GM12878 (cell line): ENCODE data around the gene FABP7. TPM values are rescaled to one million over a fixed set of nuclear protein-coding genes. Genes with fewer than 3 reads are reported as not detected.

Experiments
- ATAC-seq: fragments of 200-7000 bp; cut with Tn5 transposase; 3 replicates; pipeline ENCODE4 v1.9.1; 2020; ENCODE audit warnings: mild to moderate bottlenecking, moderate library complexity
- BruUV-seq: library from RNA; stranded (reverse); fragments of 400-500 nt; replicated peaks from 2 replicates; lab custom pipeline; 2021; lab: Mats Ljungman, UMichigan
- CTCF ChIA-PET: fragments of 300-600 bp; sonication (Branson Sonifier 250); formaldehyde crosslinking; extraction: SDS; loops from one replicate; lab custom pipeline; 2021; ENCODE audit warnings: inconsistent platforms; lab: Yijun Ruan, JAX
- POLR2A ChIA-PET: fragments of 350-600 bp; formaldehyde crosslinking; extraction: SDS; loops from one replicate; lab custom pipeline; 2021; ENCODE audit warnings: inconsistent platforms; lab: Charles Lee
- RAD21 ChIA-PET: fragments of 300-600 bp; sonication (Branson Sonifier 250); formaldehyde crosslinking; loops from one replicate; lab custom pipeline; 2023; ENCODE audit warnings: antibody characterized with exemption; ENCODE audit not compliant: unreplicated experiment; lab: Charles Lee
- SMC1A ChIA-PET: fragments of 300-600 bp; sonication (Branson Sonifier 250); formaldehyde crosslinking; loops from one replicate; lab custom pipeline; 2023; ENCODE audit not compliant: unreplicated experiment, uncharacterized antibody; lab: Charles Lee
- DNase-seq: peaks from one replicate; pipeline ENCODE4 v3.0.0-alpha.2; 2011; ENCODE audit warnings: low read depth, low spot score
- FAIRE-seq: peaks from 3 replicates; lab custom pipeline; 2011; peaks lifted over from hg19 to GRCh38; lab: Jason Lieb, UNC
- H2AFZ ChIP-seq: 2 replicates; pipeline ENCODE4 v1.6.0; 2011; ENCODE audit warnings: low read depth, low read length, control low read depth; ENCODE audit not compliant: control insufficient read depth
- H3K27ac ChIP-seq: 2 replicates; pipeline ENCODE4 v1.5.1; 2011; ENCODE audit warnings: control low read depth; ENCODE audit not compliant: control insufficient read depth, insufficient read depth
- H3K27me3 ChIP-seq, 2 experiments: replicated peaks in 1 of 2; 2 replicates each; pipeline versions ENCODE4 v1.6.0 to v1.6.1; 2011; ENCODE audit warnings: low read length in 1 of 2; ENCODE audit not compliant: control insufficient read depth in 2 of 2, insufficient read depth in 2 of 2
- H3K36me3 ChIP-seq, 2 experiments: 2 replicates each; pipeline ENCODE4 v1.5.1; 2011; ENCODE audit warnings: low read length in 1 of 2; ENCODE audit not compliant: control insufficient read depth in 2 of 2, insufficient read depth in 2 of 2
- H3K4me1 ChIP-seq: 2 replicates; pipeline ENCODE4 v1.6.1; 2011; ENCODE audit warnings: mild to moderate bottlenecking, low read length, moderate library complexity, mixed read lengths; ENCODE audit not compliant: control insufficient read depth, insufficient read depth
- H3K4me2 ChIP-seq: 2 replicates; pipeline ENCODE4 v1.6.0; 2011; ENCODE audit warnings: control low read depth; ENCODE audit not compliant: control insufficient read depth, insufficient read depth
- H3K4me3 ChIP-seq: fragments of 200-600 bp; sonication (generic); 2 replicates; pipeline ENCODE4 v1.5.1; 2016
- H3K79me2 ChIP-seq: 2 replicates; pipeline ENCODE4 v1.6.0; 2011; ENCODE audit warnings: low read length; ENCODE audit not compliant: control insufficient read depth, insufficient read depth
- H3K9ac ChIP-seq: 2 replicates; pipeline ENCODE4 v1.8.0; 2011; ENCODE audit warnings: low read length, control low read depth, mixed read lengths; ENCODE audit not compliant: control insufficient read depth, insufficient read depth
- H3K9me3 ChIP-seq: replicated peaks from 3 replicates; pipeline ENCODE4 v1.5.1; 2011; ENCODE audit warnings: mild to moderate bottlenecking, low read length; ENCODE audit not compliant: control insufficient read depth, insufficient read depth
- H4K20me1 ChIP-seq: 2 replicates; pipeline ENCODE4 v1.6.0; 2011; ENCODE audit not compliant: control insufficient read depth, insufficient read depth
- CHD2 ChIP-seq: IDR thresholded peaks from 2 replicates; pipeline ENCODE4 v1.6.1; 2011; ENCODE audit warnings: low read depth, low read length, improper control_type of control experiment, borderline replicate concordance
- EGR1 ChIP-seq, 2 experiments: IDR thresholded peaks; 1 replicate in 1 of 2; 2 replicates in 1 of 2; pipeline ENCODE4 v1.6.1; 2011 to 2012; ENCODE audit warnings: low read depth in 2 of 2, low read length in 2 of 2, borderline replicate concordance in 1 of 2, mild to moderate bottlenecking in 1 of 2, moderate library complexity in 1 of 2
- FOXK2 ChIP-seq: fragments of 450-650 bp; IDR thresholded peaks from 2 replicates; pipeline ENCODE4 v1.6.1; 2017; ENCODE audit warnings: mild to moderate bottlenecking, moderate library complexity
- FOXM1 ChIP-seq: IDR thresholded peaks from 2 replicates; pipeline ENCODE4 v1.6.1; 2012; ENCODE audit warnings: low read depth, mild to moderate bottlenecking, inconsistent platforms, low read length, moderate library complexity
- HDAC2 ChIP-seq: fragments of 200-600 bp; sonication (generic); IDR thresholded peaks from 2 replicates; pipeline ENCODE4 v1.6.1; 2017
- JUND ChIP-seq: IDR thresholded peaks from 2 replicates; pipeline ENCODE4 v1.6.1; 2012; ENCODE audit warnings: low read depth, mild to moderate bottlenecking, low read length, improper control_type of control experiment, moderate library complexity
- MTA3 ChIP-seq: IDR thresholded peaks from 2 replicates; pipeline ENCODE4 v1.6.1; 2012; ENCODE audit warnings: low read length, inconsistent platforms, borderline replicate concordance
- NFIC ChIP-seq: IDR thresholded peaks from 2 replicates; pipeline ENCODE4 v1.6.1; 2012; ENCODE audit warnings: low read depth, mild to moderate bottlenecking, inconsistent platforms, low read length, moderate library complexity
- NFXL1 ChIP-seq: fragments of 450-650 bp; IDR thresholded peaks from 2 replicates; pipeline ENCODE4 v1.6.1; 2017; ENCODE audit warnings: antibody characterized with exemption, mild to moderate bottlenecking, borderline replicate concordance
- RELA ChIP-seq: fragments of 450-650 bp; IDR thresholded peaks from 2 replicates; pipeline ENCODE4 v1.8.0; 2014; ENCODE audit warnings: borderline replicate concordance; ENCODE audit not compliant: partially characterized antibody
- SMAD1 ChIP-seq: fragments of 450-650 bp; IDR thresholded peaks from 2 replicates; pipeline ENCODE4 v1.6.1; 2018; ENCODE audit warnings: mild to moderate bottlenecking, low read depth; ENCODE audit not compliant: partially characterized antibody
- SREBF1 ChIP-seq: IDR thresholded peaks from 2 replicates; pipeline ENCODE4 v1.6.1; 2012; ENCODE audit warnings: mild to moderate bottlenecking, low read length
- SREBF2 ChIP-seq: IDR thresholded peaks from 2 replicates; pipeline ENCODE4 v1.6.1; 2012; ENCODE audit warnings: mild to moderate bottlenecking, low read length
- TCF12 ChIP-seq: IDR thresholded peaks from 2 replicates; pipeline ENCODE4 v1.6.1; 2011; ENCODE audit warnings: low read depth, mild to moderate bottlenecking, low read length
- USF1 ChIP-seq: IDR thresholded peaks from 2 replicates; pipeline ENCODE4 v1.6.1; 2011; ENCODE audit warnings: borderline replicate concordance, low read depth, mild to moderate bottlenecking, moderate library complexity, mixed read lengths, low read length; ENCODE audit not compliant: insufficient read depth; ENCODE audit errors: extremely low read length
- WRNIP1 ChIP-seq: IDR thresholded peaks from 2 replicates; pipeline ENCODE4 v1.6.1; 2011; ENCODE audit warnings: low read depth, low read length, improper control_type of control experiment, borderline replicate concordance
- ZNF622 ChIP-seq: fragments of 450-650 bp; IDR thresholded peaks from 2 replicates; pipeline ENCODE4 v1.6.1; 2017; ENCODE audit warnings: mild to moderate bottlenecking, inconsistent platforms
- ZSCAN29 ChIP-seq: fragments of 450-650 bp; IDR thresholded peaks from 2 replicates; pipeline ENCODE4 v1.6.1; 2017; ENCODE audit warnings: mild to moderate bottlenecking, moderate library complexity
- WGBS: methylation state at CpG from one replicate; pipeline ENCODE4 v1.1.6; 2016; ENCODE audit warnings: low lambda C conversion rate; ENCODE audit not compliant: insufficient replicate concordance, insufficient coverage; ENCODE audit errors: missing lambda C conversion rate; 5-methylcytosine and 5-hydroxymethylcytosine counted together
- in situ Hi-C: fragments of 300-500 bp; cut with MboI; formaldehyde crosslinking; loops from 9 replicates; pipeline ENCODE4 v1.14.3; 2018; ENCODE audit warnings: mixed read lengths
- intact Hi-C: fragments of 100-400 bp; cut with micrococcal nuclease; formaldehyde crosslinking; loops from one replicate; pipeline ENCODE4 v1.14.2; 2022; ENCODE audit not compliant: unreplicated experiment
- polyA plus RNA-seq, 11 experiments: library from polyadenylated mRNA; depleted of rRNA in 4 of 11; unstranded in 6 of 11; stranded (reverse) in 5 of 11; fragments of >200 nt; fragmentation: Nextera tagmentation in 4 of 11; fragmentation: Illumina TruSeq in 1 of 11; extraction: Ambion mirVana in 4 of 11; extraction: Trizol in 1 of 11; gene quantifications; 1 replicate in 1 of 11; 2 replicates in 10 of 11; pipeline versions ENCODE4 v1.2.1 to v1.2.3, GENCODE V29; 2011 to 2016; ENCODE audit warnings: inconsistent platforms in 2 of 11, missing spikeins in 2 of 11, low read depth in 1 of 11
- total RNA-seq, 4 experiments: library from RNA; depleted of rRNA in 3 of 4; stranded (reverse); fragments of >200 nt in 3 of 4; fragmentation: Illumina TruSeq in 1 of 4; extraction: Trizol in 1 of 4; gene quantifications; 2 replicates each; pipeline versions ENCODE4 v1.2.1 to v1.2.3, GENCODE V29; 2013 to 2021
- TF ChIP-seq, protein P1 (sequence below): fragments of 150-350 bp; IDR thresholded peaks from 2 replicates; pipeline ENCODE4 v1.6.1; 2014; ENCODE audit warnings: mild to moderate bottlenecking, low read depth, low read length
- TF ChIP-seq, protein P2 (sequence below): fragments of 450-650 bp; IDR thresholded peaks from 2 replicates; pipeline ENCODE4 v1.6.1; 2017; ENCODE audit warnings: borderline replicate concordance

The FABP7 gene
- total and polyA plus RNA-seq, 10 of the 15 experiments (the other 5 are each of a cell fraction or from before 2014, with no cell fraction given) = not detected

DNA sequence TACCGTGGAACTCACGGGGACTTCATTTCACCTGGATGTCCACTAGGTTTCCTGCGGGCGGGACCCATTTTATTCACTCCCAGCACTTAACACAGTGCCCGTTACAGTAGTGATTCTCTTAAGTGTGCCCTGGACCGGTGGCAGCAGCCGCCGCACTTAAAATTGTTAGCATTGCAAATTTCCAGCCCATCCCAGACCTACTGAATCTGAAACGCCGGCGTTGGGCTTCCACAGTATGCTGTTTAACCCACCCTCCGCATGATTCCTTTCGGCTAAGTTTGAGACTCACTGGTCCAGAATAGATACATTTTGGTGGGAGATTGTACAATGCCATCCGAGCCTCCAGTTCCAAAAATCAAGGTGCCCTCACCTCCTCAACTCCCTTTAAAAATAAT lies 10.5 kb downstream of the FABP7 start:
- Histone ChIP-seq H3K27me3 (peaks cover 7 to 16% of the 10 kb centered on the region in 2 experiments), H3K4me2 (peak overlapping the region; percentile 17), H2AFZ (peak overlapping the region; percentile 72; the same call in 1 of the 2 replicates), H3K4me1 (no peaks in the 10 kb centered on the region), H3K9me3 (no peaks in the 10 kb centered on the region), H4K20me1 (no peaks in the 10 kb centered on the region), H3K4me3 (peak overlapping the region; percentile 15; the same call in 1 of the 2 replicates), H3K36me3 (no peaks in the 10 kb centered on the region), H3K27ac (no peak overlapping the region), H3K79me2 (no peaks in the 10 kb centered on the region), H3K9ac (no peak overlapping the region)
- ATAC-seq = no peak
- no peak for TF ChIP-seq NFIC
- no peak for TF ChIP-seq WRNIP1
- no peak for TF ChIP-seq CHD2
- no peak for TF ChIP-seq JUND
- TF ChIP-seq ZSCAN29 = no peak
- no peak for TF ChIP-seq RELA
- TF ChIP-seq SREBF2 = no peak
- TF ChIP-seq, protein P1, sequence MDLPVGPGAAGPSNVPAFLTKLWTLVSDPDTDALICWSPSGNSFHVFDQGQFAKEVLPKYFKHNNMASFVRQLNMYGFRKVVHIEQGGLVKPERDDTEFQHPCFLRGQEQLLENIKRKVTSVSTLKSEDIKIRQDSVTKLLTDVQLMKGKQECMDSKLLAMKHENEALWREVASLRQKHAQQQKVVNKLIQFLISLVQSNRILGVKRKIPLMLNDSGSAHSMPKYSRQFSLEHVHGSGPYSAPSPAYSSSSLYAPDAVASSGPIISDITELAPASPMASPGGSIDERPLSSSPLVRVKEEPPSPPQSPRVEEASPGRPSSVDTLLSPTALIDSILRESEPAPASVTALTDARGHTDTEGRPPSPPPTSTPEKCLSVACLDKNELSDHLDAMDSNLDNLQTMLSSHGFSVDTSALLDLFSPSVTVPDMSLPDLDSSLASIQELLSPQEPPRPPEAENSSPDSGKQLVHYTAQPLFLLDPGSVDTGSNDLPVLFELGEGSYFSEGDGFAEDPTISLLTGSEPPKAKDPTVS = no peak
- no peak for TF ChIP-seq NFXL1
- TF ChIP-seq USF1 = no peak
- no peak for TF ChIP-seq FOXM1
- no peak for TF ChIP-seq SREBF1
- TF ChIP-seq ZNF622 = no peak
- no peak for TF ChIP-seq EGR1 (IDR thresholded peaks at IDR 0.05; ENCODE audit: borderline replicate concordance in 1 of 2, low read depth in 2 of 2, low read length in 2 of 2)
- TF ChIP-seq SMAD1 = no peak
- TF ChIP-seq MTA3 = no peak
- TF ChIP-seq FOXK2 = no peak
- TF ChIP-seq TCF12 = no peak
- TF ChIP-seq, protein P2, sequence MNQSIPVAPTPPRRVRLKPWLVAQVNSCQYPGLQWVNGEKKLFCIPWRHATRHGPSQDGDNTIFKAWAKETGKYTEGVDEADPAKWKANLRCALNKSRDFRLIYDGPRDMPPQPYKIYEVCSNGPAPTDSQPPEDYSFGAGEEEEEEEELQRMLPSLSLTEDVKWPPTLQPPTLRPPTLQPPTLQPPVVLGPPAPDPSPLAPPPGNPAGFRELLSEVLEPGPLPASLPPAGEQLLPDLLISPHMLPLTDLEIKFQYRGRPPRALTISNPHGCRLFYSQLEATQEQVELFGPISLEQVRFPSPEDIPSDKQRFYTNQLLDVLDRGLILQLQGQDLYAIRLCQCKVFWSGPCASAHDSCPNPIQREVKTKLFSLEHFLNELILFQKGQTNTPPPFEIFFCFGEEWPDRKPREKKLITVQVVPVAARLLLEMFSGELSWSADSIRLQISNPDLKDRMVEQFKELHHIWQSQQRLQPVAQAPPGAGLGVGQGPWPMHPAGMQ = no peak
- no peak for TF ChIP-seq HDAC2
- in situ Hi-C loops = no loop called here
- no peak for FAIRE-seq
- POLR2A ChIA-PET = interaction anchor here (0.7 to 4.2 kb wide), 5 partner anchors 8 to 49 kb away, joined by 3 to 15 read pairs (median 7); partner anchors contain the start of gene FABP7
- WGBS = 5% methylated on average over 14 of the region's 14 CpGs
- intact Hi-C loops = no loop called here
- no peak for DNase-seq
- CTCF ChIA-PET = interaction anchor here (0.8 to 6.8 kb wide), 13 partner anchors 8 to 62 kb away, joined by 3 to 52 read pairs (median 7); partner anchors contain the start of gene FABP7
- BruUV-seq = no TSS peak
- SMC1A ChIA-PET = interaction anchor here (0.6 to 8.2 kb wide), 13 partner anchors 9 to 87 kb away, joined by 3 to 98 read pairs (median 6); no protein-coding TSS in a partner anchor
- RAD21 ChIA-PET = interaction anchor here (1.2 to 7.9 kb wide), 8 partner anchors 8 to 82 kb away, joined by 3 to 57 read pairs (median 8); partner anchors contain the start of gene FABP7
